GM19025 (cell line): ENCODE results near the gene SMAP1.

Experiments
- ATAC-seq: cut with Tn5 transposase; IDR thresholded peaks from one replicate; pipeline ENCODE4 v1.9.1; 2021; ENCODE audit warnings: mild to moderate bottlenecking, low read depth, moderate library complexity; ENCODE audit not compliant: unreplicated experiment

The SMAP1 gene

DNA sequence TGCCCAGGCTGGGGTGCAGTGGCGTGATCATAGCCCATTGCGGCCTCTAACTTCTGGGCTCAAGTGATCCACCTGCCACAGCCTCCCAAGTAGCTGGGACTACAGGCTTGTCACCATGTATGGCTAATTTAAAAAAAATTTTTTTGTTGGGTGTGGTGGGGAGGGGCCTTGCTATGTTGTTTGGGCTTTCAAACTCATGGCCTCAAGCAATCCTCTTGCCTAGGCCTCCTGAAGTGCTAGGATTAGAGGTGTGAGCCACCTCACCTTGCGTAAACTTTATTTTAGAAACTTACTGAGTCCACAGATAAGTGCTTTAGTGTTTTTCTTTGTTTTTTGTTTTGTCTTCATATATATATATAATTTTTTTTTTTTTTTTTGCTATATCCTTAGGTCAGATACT is 9.1 kb downstream of the SMAP1 start:
- ATAC-seq: no peak

DNA sequence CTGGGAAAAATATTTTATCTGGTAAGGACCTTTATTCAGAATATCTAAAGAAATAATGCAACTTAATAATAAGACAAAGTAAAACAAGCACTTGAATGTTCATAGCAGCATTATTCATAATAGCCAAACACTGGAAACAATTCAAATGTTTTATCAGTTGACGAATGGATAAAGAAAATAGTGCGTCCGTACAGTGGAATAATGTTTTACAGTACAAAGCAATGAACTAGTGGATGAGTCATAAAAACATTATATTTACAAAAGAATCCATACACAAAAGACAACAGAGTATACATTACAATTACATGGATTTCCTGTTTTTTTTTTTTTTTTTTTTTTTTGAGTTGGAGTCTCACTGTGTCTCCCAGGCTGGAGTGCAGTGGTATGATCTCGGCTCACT is 12.7 kb downstream of the SMAP1 start:
- no peak for ATAC-seq

DNA sequence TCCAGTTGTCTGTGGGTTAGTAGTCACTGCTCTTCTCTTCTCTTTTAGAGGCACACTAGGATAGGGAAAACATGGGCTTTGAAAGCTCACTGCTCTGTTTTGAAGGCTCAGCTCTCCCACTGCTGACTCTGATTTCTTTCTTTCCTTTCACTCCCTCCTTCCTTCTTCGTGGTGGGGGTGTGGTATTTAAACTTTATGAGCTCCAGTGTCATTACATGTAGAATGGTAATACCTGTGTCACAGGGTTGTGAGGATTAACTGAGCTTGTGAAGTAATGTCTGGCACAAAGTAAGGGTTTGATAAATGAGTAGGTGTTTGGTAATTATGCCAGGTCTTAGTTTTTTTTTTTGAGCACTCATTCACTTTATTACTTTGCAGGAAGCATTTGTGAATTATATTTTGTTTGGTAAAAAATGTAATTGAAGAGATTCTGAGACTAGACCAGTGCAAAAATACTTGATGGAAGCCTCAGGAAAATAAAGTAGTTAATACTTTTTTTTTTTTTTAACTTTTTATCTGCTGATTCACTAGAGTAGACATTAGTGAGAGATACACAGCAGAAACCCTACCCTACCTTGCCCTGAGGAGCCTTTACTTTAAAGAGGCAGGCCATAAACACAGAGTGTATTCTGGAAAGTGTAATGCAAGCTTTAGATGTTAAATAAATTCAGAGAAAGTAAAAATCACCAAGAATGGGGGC is 17.3 kb downstream of the SMAP1 start:
- ATAC-seq: no peak

DNA sequence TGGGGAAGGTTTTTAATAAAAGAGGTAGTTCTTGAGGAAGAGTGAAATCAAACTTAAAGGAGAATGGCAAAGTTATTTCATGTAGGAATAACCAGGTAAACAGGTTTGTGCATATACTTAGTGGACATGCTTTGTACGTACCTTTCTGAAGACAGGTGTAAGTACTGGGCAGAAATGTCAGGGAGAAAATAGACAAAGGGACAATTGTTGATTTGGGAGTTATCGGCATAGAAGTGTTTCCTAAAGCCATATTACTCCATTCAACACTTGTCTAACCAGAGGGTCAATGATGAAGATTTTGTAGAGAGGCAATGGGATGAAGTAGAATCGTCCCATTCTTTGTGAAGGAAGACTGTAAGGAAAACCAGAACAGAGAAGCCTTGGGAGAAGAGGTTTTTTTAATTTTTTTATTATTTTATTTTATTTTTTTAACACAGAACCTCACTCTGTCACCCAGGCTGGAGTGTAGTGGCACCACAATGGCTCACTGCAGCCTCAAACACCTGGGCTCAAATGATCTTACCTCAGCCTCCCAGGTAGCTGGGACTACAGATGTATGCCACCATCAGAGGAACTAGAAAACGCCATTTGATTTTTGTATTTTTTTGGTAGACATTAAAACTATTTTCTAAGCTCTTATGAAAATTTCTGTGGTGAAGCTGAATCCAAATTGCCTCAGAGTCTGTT is 18.0 kb downstream of the SMAP1 start:
- no peak for ATAC-seq

DNA sequence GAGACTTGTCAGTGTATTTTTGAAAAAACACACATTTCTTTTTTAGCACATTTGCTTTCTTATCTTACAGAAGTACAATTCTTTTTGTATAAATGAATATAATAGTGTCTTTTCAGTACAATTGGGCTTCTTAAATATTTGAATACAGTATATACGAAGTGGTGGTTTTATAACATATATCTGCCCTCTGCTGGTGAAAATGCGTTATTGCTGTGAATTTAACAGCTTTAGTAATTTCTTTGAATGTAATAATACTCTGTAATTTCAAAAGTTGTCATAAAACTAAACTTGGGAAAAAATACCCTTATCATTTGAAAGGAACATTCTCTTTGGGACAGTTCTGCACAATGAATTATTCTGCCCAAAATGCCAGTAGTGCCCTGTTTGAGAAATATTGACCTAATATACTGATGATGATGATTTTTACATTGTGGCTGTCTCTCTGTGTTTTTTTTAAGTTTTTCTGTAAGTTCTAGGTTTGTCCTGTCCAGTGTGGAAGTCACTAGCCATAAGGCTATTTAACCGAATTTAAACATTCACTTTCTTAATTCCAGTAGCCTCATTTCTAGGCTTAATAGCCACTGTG is 19.0 kb downstream of the SMAP1 start:
- no peak for ATAC-seq

DNA sequence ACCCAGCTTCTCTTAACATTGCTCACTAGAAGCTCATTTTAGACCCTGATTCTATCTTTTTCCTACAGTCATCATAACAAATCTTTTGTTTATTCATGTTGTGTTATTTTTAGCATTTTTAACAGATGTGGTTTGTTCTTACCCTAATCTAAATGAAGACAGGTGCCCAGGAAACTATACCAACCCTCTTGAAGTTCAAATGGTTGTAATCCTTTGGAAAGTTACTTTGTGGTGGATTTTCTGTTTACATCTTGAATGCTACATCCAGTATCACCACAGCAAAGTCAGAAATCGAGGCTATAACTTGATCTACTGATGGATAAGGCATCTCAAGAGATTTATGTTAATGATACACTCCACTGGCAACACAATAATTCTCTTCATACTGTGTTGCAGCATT is 26.2 kb downstream of the SMAP1 start:
- ATAC-seq: no peak

DNA sequence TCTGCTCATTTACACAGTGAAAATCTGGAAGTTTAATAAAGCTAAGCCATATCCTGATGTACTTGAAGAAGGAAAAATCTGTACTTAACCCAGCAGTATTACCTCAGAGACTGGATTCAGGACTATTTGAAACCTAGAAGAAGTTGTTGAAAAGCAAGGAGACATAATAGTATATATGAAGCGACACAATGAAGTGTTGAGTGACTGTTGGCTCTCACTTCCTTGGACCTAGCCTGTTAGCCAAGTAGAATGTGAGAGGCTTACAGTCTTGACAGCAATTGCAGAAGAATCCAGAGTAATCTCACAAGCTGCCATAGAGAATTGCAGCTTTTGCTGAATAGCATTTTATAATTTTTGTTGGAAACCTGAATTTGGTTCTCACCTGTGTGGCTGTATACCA is 26.7 kb downstream of the SMAP1 start:
- no peak for ATAC-seq

DNA sequence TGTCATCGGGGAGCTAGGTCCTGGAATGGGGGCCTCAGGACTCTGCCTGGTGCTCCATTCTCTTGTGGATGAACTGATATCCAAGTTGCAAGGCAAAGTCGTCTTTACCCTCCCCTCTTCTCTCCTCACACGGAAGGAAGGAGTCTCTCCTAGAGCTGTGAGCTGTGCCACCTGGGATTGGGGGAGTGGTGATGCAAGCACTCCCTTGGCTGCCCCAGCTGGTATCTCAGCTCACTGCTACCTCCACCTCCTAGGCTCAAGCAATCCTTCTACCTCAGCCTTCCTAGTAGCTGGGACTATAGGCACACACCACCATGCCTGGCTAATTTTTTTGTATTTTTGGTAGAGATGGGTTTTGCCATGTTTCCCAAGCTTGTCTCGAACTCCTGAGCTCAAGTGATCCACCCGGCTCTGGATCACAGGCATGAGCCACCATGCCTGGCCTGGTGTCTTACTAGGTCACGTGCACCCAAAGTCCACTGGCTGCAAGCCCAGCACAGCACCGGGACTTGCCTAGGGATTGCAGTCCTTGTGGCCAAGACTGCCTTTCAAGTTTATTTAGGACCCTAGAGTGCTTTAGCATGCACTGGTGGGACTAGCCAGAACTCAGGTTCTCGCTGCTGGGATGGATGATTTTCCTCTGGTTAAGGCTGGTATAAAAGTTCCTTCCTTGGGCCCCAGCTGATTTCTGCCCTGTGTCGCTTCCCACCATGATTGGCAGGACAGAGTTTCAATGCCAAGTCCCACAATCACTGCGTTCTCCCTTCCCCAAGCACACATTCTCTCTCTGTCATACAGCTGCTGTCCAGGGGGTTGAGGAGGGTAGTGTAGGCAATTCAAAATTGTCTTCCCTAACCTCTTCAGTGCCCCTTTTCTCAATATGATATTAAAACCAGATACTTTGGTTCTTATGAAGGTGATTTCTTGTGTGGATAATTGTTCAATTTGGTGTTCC is 33.5 kb downstream of the SMAP1 start:
- no peak for ATAC-seq

DNA sequence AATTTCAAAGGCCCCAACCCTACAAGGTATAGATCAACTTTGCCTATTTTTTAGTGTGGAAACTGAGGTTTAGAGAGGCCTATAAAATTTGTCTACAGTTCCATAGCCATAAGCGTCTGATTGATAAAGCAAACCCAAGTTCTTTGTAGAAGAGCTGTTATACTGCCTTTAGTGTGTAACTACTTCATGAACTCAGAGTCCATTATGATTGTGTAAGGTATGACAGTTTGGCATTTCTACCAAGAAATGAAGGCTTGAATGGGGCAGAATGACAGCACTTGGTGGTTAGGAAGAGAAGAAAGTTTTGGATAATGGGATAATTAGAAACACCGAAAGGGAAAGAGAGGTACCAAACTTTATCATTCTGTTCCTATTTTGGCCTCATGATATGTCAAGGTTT is 38.1 kb downstream of the SMAP1 start:
- no peak for ATAC-seq

DNA sequence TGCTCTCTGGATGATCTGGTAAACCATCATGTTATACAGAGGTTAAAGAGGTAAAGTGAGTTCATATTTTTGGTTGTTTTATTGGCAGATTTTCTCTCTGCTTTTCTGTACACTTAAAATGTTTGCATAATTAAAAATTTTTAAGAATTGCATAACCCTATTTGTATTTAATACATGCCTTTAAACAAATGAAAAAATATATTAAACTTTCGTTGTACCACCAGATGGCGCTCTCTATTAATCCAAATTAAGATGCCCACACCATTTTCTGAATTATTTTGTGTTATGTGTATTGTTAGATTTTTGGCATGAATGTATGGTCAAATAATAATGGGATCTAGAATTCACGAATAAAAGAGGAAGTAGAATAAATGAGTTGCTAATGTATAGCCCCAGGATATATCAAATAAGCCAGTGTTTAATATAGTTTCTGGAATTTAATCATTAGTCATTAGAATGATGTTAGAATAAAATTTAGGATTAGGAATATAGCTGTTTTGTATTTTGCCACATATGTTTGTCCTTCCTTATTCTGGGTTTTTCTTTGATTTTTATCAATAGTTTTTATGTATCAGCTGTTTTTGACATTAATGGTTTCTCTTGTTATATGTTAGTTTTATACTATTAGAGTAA is 38.9 kb downstream of the SMAP1 start:
- ATAC-seq: no peak

DNA sequence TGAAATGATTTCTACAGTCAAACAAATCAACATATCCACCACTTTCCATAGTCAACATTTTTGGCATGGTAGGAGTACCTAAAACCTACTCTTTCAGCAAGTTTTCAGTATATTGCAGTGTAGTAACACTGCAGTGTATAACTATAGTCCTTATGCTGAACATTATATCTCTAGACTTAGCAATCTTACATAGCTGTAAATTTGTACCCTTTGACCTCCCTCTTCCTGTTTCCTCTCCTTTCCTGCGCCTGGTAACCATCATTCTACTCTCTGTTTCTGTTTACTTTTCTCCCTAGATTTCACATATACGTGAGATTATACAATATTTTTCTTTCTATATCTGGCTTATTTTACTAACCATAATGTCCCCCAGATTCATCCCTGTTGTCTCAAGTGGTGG is 40.2 kb downstream of the SMAP1 start:
- no peak for ATAC-seq

DNA sequence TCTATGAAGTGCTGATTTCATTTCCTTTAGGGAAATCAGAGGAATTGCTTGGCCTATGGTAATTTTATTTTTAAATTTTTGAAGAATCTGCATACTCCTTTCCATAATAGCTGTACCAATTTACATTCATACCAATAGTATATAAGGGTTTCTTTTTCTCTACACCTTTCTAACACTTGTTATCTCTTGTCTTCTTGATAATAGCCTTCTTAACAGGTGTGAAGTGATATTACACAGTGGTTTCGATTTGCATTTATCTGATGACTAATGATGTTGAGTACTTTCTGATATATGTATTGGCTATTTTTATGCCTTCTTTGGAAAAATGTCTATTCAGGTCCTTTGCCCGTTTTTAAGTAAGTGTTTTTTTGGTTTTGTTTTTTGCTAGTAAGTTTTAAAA is 40.8 kb downstream of the SMAP1 start:
- no peak for ATAC-seq

DNA sequence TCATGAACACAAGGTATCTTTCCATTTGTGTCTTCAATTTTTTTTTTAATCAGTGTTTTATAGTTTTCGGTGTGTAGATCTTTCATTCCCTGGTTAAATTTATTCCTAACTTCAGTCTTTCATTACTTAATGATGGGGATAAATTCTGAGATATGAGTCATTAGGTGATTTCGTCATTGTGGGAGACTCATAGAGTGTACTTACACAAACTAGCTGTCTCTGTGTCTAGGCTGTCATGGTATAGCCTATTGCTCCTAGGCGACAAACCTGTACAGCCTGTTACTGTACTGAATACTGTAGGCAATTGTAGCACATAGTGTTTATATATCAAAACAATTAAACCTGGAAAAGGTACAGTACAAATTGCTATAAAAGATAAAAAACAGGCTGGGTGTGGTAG is 42.1 kb downstream of the SMAP1 start:
- ATAC-seq: no peak

DNA sequence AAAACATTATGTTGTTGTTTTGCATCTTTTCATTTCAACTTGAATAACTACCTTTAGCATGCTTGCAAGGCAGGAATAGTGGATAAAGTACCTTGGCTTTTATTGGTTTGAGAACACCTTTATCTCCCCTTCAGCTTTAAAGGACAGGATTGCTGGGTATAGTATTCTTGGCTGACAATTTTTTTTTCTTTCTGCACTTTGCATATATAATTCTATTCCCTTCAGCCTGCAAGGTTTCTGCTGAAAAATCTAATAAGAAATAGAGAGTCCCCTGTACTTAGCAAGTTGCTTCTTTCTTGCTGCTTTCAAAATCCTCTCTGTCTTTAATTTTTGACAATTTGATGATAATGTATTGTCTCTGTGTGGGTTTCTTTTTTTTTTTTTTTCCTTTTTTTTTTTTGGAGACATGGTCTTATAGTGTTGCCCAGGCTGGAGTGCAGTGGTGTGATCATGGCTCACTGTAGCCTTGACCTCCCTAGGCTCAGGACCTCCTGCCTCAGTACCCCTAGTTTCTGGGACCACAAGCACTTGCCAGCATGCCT is 47.1 kb downstream of the SMAP1 start:
- ATAC-seq: no peak

DNA sequence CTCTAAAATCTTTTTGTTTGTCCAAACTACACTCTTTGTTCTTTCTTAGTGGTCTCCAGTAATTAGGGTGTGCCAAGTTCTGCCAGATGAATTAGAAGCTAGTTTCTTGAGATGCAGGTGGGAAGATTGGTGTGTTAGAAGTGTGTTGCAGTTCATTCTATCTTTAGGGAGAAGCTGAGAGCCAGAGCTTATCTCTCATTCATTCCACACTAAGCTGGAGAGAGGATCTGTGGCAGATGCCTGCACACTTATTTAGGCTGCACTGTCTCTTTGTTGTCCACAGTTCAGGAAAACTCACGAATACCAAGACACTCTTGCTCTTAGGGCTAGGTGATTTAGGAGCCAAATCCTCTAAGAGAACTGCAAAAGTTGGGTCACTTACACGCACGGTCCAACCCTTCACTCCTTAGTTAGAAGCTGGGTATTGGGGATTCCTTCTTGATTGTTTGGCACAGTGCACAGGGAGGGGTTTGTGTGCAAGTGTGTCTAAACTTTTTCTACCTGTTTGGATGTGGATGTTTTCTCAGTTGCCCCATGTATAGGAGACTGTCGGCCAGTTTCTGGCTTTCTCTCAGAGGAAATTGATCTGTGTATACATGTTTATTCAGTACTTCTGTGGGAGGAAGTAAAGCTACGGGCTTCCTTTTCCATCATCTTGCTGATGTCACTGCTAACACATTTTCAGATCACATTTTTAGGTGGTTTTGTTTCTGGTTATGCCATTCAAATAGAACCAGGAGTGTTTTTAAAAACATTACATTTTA is 49.5 kb downstream of the SMAP1 start:
- no peak for ATAC-seq

DNA sequence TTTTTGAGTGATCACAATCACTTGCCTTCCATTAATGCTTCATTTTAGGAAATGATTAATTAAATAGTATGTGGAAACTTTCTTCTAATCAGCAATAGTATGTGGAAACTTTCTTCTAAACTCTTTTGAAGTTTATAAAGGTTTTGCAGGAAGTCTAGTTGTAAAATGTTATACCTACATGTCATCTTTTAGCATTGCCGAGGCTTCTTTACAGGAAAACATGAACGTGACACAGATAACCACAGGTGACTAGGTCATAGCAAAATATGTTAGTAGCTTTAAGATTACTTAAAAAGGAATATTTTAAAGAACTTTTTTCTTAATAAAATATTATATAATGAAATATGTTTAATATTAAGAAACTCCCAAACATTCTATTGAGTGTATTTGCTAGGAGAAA is 56.8 kb downstream of the SMAP1 start:
- ATAC-seq: no peak

DNA sequence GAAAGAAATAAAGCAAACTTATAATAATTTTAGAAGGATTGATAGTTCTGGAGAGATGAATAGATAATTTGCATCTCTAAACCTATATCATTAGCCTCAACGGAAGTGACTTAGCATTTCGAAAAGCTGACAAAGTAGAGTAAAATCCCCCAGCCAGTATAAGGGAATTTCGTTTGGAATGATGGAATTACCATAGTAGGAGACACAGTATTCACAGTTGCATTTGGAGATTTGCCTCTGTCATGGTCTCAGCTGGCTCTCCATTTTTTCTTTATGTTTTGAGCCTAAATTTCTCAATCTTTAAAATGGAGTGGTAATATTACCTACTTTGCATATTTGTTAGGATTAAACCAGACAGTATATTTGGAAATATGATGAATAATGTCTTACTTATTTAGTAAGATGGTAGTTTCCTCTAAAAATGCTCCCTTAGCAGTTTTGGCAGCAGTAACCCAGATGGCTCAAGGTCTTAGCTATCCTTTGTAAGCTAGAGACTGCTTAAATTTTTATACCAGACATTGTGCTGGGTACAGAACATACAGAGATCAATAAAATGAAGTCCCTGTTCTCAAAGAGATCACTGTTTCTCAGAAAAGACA is 58.2 kb downstream of the SMAP1 start:
- no peak for ATAC-seq

DNA sequence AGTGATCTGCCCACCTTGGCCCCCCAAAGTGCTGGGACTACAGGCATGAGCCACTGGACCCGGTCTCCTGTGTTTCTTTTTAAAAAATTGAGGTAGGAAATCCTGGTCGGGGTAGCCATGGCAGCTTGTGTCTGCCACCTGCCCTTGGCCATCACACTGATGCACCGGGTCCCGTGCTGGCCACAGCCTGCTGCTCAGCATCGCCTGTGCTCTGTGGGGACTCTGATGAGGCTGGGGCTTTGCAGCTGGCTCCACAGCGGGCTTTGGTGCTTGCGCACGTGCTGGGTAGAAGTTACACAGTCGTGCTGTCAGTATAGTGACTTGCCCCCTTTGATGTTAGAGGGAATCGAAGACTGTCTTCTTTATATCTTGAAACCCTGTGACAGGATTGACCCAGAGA is 66.7 kb downstream of the SMAP1 start:
- ATAC-seq: no peak

DNA sequence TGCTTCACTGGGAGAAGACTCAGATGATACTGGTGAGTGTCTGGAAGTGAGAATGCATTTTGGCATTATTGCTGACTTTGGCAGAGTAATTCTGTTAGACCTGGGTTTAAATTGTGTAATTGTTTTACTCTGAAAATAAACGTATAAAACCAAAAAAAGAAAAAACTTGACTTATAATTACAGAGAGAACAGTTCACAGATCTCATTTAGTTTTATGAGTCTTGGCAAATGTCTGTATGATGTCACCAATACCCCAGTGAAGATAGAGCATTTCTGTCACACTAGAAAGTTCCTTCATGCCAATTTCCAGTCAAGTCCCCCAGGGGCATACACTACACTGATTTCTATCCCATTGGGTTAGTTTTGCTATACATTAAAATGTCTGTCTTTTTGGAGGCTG is 67.3 kb downstream of the SMAP1 start:
- ATAC-seq: no peak
